ACC112 (cell line): Measurements from ENCODE around the gene CD47.

ENCODE experiments used
- H2AFZ ChIP-seq: fragments of 200-600 bp; sonication (generic); one replicate; pipeline ENCODE4 v1.6.0; 2017; ENCODE audit warnings: antibody characterized with exemption, low read length; ENCODE audit not compliant: unreplicated experiment
- H3K27ac ChIP-seq: fragments of 200-600 bp; sonication (generic); 2 replicates; pipeline ENCODE4 v1.5.1; 2014; ENCODE audit warnings: low read depth, mild to moderate bottlenecking, antibody characterized with exemption, low read length, moderate library complexity
- H3K27me3 ChIP-seq: fragments of 200-600 bp; sonication (generic); 2 replicates; pipeline ENCODE4 v1.6.1; 2014; ENCODE audit warnings: mild to moderate bottlenecking, antibody characterized with exemption, low read length, moderate library complexity, mixed read lengths; ENCODE audit not compliant: insufficient read depth
- H3K36me3 ChIP-seq: fragments of 200-600 bp; sonication (generic); 2 replicates; pipeline ENCODE4 v1.6.1; 2016; ENCODE audit warnings: mild to moderate bottlenecking, antibody characterized with exemption, low read length, moderate library complexity, mixed read lengths; ENCODE audit not compliant: insufficient read depth
- H3K4me1 ChIP-seq: fragments of 200-600 bp; sonication (generic); one replicate; pipeline ENCODE4 v1.6.1; 2016; ENCODE audit warnings: low read length, mixed read lengths; ENCODE audit not compliant: insufficient read depth, unreplicated experiment, control insufficient read depth
- H3K4me3 ChIP-seq: fragments of 200-600 bp; sonication (generic); 2 replicates; pipeline ENCODE4 v1.5.1; 2014; ENCODE audit warnings: mild to moderate bottlenecking, low read depth, low read length
- H3K79me2 ChIP-seq: fragments of 200-600 bp; sonication (generic); one replicate; pipeline ENCODE4 v1.6.0; 2016; ENCODE audit warnings: low read length; ENCODE audit not compliant: control insufficient read depth, unreplicated experiment, insufficient read depth

CD47 gene

DNA sequence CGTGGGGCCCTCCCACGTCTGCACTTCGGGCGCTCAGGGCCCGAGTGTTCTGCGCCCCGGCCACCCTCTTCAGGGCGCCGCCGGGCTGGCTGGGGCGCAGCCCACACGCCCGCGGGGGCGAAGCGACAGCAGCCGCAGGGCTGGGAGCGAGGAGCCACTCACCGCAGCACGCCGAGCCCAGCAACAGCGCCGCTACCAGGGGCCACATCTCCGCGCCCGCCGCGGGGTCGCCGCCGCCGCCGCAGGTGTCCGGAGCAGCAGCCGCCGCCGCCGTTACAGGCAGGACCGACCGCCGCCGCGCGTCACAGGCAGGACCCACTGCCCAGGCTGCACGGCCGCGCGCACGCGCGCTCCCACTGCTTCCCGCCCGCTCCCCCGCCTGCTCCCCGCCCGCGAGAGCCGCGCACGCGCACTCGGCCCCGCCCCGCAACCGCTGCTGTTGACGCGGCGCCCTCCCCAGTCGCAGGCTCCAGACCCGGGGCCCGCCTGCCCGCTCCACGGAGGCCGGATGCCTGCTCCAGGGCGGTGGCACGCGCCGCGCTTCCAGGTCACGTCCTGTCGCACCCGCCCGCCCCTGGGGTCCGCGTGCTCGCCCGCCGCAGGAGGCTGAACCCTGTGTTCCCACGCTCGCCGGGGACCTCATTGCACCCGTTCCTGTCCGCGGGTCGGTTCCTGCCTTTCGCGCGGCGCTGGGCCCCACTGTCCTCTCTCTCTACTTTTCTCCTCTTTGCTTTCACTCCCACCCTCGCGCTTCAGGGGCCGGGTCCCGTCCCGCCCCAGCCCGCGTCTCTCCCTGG, at the start of gene CD47:
Gene CD47 (minus strand): TSS at position 331 of the 797 bp plus-strand sequence. CDS start 123 bp downstream, at position 208.
- Histone ChIP-seq H2AFZ (peak within 1 kb of the TSS; percentile 55), H3K36me3 (0 out of 2 replicates have a peak, but pooled peaks cover 8% of the 10 kb centered on the region), H3K4me1 (peaks cover 5% of the 10 kb centered on the region), H3K27me3 (no peaks in the 10 kb centered on the region), H3K27ac (peak within 1 kb of the TSS; percentile 21; the same call in 1 of the 2 replicates), H3K79me2 (peaks cover 45% of the 10 kb centered on the region), H3K4me3 (peak within 1 kb of the TSS; percentile 85)

DNA sequence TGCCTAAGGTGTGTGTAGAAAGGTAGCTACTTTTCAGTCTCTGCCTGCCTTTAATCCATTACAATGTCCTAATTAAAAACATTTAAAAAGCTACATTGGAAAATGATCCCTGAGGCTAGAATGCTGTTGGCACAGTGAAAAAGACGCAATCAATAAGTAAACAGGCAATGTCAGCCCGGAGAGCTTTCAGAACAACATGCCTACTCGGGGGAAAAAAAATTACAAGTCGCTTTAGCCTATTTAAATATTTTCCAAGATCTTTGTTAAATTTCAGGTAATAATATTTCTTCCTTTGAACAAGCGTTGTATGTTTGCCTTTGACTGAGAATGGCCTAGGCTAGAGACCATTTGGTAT, 46.6 kb upstream of the CD47 start:
- Histone ChIP-seq H3K4me3 (no peak overlapping the region), H3K4me1 (peaks cover 21% of the 10 kb centered on the region), H3K27me3 (no peaks in the 10 kb centered on the region), H3K27ac (no peak overlapping the region), H3K36me3 (no peaks in the 10 kb centered on the region), H3K79me2 (no peaks in the 10 kb centered on the region), H2AFZ (no peak overlapping the region)

- Histone ChIP-seq H3K4me3 (no peak overlapping the region), H3K79me2 (no peaks in the 10 kb centered on the region)
Observed at GRCh38 chr3:108136561-108137459, 46.0 kb upstream of the CD47 start.

DNA sequence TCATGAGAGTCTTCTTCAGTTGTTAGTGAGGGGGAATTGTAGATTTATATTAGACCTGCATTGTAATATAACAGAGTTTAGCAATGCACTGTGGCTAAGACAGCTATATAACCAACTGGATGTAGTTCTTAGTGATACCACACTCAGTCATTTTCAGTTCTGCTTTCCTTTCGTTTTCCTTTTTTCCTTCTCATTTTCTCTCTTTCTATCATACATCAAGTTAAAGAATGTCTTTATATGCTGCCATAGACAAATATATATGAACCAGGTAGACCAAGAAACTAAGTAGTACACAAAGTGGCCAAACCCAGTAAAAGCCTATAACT, 43.7 kb upstream of the CD47 start:
- H3K4me3 ChIP-seq: peak overlapping the region; percentile 59
- peak overlapping the region; percentile 46 for H2AFZ ChIP-seq
- no peak overlapping the region for H3K27ac ChIP-seq
- H3K79me2 ChIP-seq: no peaks in the 10 kb centered on the region
- H3K27me3 ChIP-seq: no peaks in the 10 kb centered on the region
- H3K36me3 ChIP-seq: no peaks in the 10 kb centered on the region
- peaks cover 46% of the 10 kb centered on the region for H3K4me1 ChIP-seq

More at GRCh38 chr3:108136561-108137459, 46.0 kb upstream of the CD47 start:
- H3K27me3 ChIP-seq: no peaks in the 10 kb centered on the region
- H3K27ac ChIP-seq: no peak overlapping the region
- no peaks in the 10 kb centered on the region for H3K36me3 ChIP-seq
- H2AFZ ChIP-seq: no peak overlapping the region
- peaks cover 28% of the 10 kb centered on the region for H3K4me1 ChIP-seq

- peak overlapping the region; percentile 46 for H2AFZ ChIP-seq
- no peaks in the 10 kb centered on the region for H3K27me3 ChIP-seq
- peak overlapping the region; percentile 88; the same call in 1 of the 2 replicates for H3K27ac ChIP-seq
- no peaks in the 10 kb centered on the region for H3K36me3 ChIP-seq
- peaks cover 46% of the 10 kb centered on the region for H3K4me1 ChIP-seq
- no peaks in the 10 kb centered on the region for H3K79me2 ChIP-seq
- peak overlapping the region; percentile 59 for H3K4me3 ChIP-seq
Observed at GRCh38 chr3:108133858-108134554, 43.2 kb upstream of the CD47 start.

DNA sequence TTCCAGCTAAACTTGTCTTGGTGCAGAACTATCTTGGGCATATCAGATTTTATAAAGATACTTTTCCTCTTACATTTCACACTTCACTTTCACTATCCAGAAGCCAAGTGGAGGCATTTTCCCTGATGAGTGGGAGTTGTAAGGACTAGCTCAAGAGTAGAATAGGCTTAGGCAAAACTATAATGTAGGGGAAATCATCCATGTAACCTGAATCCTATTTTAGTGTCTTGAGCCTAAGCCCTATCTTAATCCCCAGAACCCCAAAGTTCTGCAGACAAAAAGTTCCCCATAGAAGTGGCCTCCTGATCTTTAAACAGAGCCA, 42.2 kb upstream of the CD47 start:
- Histone ChIP-seq H3K4me1 (peaks cover 46% of the 10 kb centered on the region), H2AFZ (peak overlapping the region; percentile 80), H3K4me3 (peak overlapping the region; percentile 56), H3K27ac (peak overlapping the region; percentile 88), H3K79me2 (no peaks in the 10 kb centered on the region), H3K36me3 (no peaks in the 10 kb centered on the region), H3K27me3 (no peaks in the 10 kb centered on the region)

- Histone ChIP-seq H3K4me3 (peak overlapping the region; percentile 33; the same call in 1 of the 2 replicates), H3K27ac (peak overlapping the region; percentile 88), H3K79me2 (no peaks in the 10 kb centered on the region), H3K27me3 (no peaks in the 10 kb centered on the region), H3K4me1 (peaks cover 46% of the 10 kb centered on the region), H2AFZ (peak overlapping the region; percentile 80), H3K36me3 (no peaks in the 10 kb centered on the region)
Observed at GRCh38 chr3:108131475-108132134, 40.8 kb upstream of the CD47 start.

GRCh38 chr3:108130701-108131474, 40.1 kb upstream of the CD47 start:
- peak overlapping the region; percentile 33; the same call in 1 of the 2 replicates for H3K4me3 ChIP-seq
- H3K27ac ChIP-seq: peak overlapping the region; percentile 88
- H3K36me3 ChIP-seq: no peaks in the 10 kb centered on the region
- H3K4me1 ChIP-seq: peaks cover 46% of the 10 kb centered on the region
- no peaks in the 10 kb centered on the region for H3K27me3 ChIP-seq
- no peak overlapping the region for H2AFZ ChIP-seq
- H3K79me2 ChIP-seq: no peaks in the 10 kb centered on the region

DNA sequence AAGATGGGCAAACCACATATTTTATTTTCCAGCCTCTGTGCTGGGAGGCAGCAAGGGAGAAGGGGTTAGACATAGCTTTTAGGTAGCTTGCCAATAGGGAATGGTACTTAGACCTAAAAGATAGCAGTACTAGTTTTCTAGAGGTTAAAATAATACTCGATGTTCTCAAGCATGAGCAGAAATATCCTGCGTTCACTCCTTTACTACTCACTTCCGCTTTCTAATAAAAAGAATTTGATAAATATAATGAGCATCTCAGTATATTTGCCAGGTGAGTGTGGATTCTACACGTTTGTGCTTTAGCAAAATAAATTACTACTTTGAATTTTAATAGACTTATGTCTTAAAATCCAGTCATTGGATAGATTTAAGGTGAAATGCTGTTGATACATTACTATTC, 39.4 kb upstream of the CD47 start:
- H2AFZ ChIP-seq: no peak overlapping the region
- H3K27me3 ChIP-seq: no peaks in the 10 kb centered on the region
- no peaks in the 10 kb centered on the region for H3K36me3 ChIP-seq
- no peaks in the 10 kb centered on the region for H3K79me2 ChIP-seq
- peaks cover 46% of the 10 kb centered on the region for H3K4me1 ChIP-seq
- no peak overlapping the region for H3K4me3 ChIP-seq
- H3K27ac ChIP-seq: peak overlapping the region; percentile 88
